ENCODE results near the gene DDX59.

The DDX59 gene

DNA sequence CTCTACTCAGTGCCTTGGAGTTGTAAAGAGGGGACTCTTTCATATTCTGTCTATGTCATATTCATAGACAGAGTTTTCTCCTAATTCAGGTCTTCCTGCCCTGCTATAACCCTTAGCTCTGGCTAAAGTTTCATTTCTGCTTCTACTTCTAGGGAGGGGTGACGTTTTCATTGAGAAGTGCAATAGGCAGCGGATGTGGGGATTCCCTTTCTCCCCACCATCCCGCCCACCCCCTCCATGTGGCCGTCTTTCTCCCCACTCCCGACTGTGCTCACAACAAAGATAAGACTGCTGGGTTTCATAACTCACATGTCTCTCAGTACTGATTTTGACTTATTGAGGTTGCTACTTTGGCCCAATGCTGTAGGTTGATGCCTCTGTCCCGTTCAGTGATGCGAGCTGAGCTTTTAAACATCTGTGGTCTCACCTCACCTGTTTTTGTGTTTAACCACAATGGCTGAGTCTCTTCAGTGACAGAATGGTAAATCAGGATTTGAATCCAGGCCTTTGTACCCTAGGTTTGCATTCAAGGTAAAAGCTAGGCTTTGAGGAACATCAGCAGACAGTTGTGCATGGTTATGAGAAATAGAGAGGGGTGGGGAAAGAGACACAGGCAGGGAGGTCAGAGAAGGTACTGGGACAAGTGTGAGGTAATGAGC, 41.4 kb downstream of the DDX59 start:
- no peak for DNase-seq

DNA sequence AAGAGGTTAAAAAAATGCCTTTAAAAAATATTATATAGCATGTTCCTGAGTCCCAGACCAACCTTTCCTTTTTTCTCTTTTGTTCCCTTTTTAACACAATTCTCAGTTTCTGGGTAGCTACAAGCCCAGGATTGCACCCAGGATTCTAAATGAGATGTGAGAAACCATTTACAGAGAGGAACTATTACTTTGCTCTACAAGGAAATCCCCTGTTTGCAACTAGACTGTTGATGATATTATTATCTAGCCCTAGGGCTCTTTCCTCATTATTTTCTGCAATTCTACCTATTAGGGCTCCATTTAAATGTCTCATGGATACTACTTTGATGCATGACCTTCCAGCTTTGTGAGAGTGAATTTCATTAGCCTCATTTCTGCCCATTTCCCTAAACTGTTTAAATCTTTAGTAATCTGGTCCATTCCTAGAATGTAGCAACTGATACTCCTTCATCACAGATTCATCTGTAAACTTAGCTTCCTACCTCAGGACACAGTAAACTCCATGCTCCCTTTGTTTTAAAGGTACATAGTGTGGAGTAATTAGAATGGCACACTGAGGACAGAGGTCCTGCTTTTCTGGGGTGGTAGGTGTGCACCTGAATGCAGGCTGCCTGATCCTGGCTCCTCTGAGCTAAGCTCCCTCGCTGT, 42.0 kb downstream of the DDX59 start:
- no peak for DNase-seq

DNA sequence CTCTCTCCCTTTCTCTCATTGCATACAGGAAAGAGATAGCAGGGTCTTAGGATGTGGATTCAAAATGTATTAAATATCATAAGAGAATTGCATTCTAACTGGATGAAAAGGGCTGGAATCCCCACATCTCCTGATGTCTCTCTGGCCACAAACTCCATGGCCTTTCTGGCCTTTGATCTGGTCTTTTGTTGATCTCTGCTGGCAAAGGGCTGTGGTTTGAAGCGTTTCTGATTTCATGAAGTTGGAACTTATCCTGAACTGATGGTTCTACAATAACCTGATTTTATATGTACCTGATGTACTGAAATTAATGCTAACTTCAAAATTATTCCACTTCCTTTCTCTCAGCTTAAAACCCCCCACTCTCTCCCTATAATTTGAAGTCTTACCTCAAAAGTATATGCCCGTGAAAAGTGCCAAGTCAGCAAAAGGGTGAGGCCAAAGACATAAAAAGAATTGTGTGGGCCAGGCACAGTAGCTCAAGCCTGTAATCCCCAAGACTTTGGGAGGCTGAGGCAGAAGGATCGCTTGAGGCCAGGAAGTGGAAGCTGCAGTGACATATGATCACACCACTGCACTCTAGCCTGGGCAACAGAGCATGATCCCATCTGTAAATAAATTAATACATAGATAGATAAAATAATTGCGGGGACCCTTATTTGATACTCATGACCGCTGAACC, 42.7 kb downstream of the DDX59 start:
- no peak for DNase-seq

DNA sequence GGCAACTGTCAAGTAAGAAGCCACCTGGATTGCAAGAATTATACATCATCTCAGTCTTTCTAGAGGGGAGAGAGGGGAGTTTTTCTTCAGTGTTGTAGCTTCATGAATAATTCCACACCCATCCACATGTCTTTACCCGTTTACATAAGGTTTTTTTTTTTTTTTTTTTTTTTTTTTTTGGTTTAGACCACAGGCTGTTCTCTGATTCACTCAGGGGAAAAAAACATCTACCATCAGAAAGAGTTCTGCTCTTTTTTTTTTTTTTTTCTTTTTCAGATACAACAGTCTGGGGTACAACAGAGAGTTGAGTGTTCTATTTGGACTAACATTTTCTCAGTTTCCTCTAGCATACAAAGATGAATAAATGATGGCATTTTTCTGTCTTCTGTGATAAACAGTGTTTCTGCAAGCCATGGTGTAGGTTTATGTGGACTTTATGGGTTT, 44.3 kb downstream of the DDX59 start:
- DNase-seq: no peak

DNA sequence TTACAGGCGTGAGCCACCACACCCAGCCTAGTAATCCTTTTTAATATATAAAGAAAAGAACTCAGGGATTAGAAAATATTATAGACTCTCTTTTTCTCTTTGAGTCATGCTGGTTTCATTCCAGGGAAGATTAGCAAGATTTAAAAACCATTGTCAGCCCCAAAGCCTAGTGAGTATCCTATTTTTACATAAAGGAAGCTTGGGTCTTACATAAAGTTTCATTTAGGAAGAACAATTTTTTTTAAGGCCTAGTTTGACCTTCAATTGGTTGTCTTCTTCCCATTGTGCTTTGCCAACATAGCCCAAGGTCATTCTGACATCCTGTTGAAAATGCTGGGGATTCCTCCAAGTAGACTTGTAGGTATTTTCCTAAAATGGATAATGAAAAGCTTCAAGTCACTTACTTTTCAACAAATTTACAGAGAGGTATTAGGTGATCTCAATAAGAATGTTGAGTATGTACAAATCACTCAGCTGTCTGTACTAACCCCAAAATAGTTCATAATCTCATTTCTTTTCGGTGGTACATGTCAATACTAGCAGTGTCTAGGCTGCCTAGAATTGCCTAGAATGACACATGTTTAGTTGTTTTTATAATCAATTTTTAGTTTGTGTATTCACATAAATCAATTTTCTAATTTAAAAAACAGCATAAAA, 44.9 kb downstream of the DDX59 start:
- no peak for DNase-seq

DNA sequence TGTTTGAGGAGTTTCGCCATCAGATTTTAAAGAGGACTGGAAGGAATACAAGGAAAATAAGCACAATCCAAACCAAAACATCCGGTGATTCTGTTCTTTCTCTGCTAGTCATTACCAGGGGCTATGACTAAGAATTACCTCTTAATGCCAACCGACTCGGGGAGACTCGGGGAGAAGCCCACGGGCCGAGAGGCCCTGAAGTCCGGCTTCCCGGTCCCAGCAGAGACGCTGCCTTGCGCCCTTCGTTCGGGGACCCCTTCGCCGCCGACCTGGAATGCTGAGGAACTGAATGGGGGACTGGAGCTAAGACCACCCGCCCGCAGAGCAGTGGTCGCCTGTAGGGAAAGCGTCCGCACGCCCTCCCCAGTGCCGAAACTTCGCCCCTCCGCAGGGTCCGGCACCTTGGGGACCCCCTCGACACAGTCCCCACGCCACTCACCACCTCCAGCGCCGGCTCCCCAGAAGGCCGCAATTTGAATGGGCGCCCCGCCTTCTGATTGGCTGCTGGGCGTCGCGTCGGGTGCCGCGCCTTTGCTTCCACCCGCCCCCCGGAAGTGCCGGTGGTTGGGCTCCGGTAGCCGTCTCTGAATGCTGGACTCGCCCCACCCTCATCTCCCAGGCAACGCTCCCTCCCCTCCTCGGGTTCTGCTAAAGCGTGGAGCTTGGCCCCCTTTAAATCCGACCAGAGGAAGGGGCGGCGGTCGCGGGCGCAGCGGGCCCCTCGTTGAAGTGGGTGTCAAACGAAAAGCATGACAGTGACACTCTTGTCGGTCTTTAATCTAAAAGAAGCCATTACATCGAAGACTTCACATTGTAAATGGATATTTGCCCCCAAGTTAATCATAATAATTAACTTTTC, 49.2 kb downstream of the DDX59 start, which contains the start of gene KIF14:
Gene KIF14, minus strand, starts transcription at position 479 of the 859 bp plus-strand sequence. CDS start 2,028 bp downstream, outside the sequence.
- peak; percentile 84 for DNase-seq

DNA sequence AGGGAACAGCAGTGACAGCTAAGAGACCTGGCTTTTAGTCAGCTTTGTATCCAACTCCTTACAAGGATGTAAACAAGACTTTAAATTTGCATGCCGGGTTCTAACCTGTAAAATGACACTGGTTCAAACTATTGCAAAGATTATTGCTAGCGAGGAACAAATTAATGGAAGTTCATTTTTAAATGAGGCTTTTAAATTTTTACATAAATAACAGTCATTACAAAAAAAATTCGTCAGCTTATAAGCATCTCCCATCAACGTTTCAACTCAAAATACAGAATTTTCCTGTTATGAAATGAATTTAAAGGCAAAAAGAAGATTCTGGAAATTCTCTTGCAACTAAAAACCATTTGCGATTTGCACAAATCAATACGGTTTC, 49.8 kb downstream of the DDX59 start:
- DNase-seq: no peak

DNA sequence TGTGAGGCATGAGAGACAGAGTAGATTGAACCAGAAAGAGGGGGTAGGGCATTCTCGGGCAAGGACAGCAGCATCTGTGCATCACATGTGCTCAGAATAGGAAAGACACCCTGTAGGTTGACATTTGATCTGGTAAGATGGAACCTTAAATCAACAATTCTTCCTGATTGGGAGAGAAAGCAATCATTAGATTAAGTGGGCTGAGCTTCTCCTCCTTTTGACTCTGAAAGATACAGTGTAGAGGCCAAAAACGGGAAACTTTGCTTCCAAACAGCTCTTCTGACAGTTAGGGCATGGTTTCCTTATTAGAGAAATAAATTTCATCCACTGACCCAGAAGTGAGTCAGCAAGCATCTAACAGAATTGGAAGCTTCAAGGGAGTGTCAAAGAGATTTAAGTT, 58.9 kb downstream of the DDX59 start:
- DNase-seq: no peak

DNA sequence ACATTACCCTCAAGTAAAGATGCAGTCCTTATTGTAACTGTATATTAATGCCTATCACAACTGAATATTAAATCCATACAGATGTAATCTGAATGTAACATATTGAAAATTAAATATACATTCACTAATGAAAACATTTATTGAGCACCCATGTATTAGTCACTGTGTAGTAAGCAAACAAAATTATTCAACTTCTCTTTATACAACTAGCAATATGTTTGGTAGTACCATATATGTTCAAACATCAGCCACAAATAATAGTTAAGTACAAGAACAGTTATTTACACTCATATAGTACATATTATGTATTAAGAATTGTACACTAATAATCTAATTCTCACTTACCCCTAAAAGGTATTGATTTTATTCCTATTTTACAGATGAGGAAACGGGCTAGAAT, 67.1 kb downstream of the DDX59 start:
- DNase-seq: no peak
